A549 (cell line): ENCODE data around the gene GNAL.
A peak's percentile ranks its signal among the peaks of the same experiment; 100 is the strongest.

Experiments used
- CBX2 ChIP-seq: fragments of 200-600 bp; sonication (generic); IDR thresholded peaks from 2 replicates; pipeline ENCODE4 v1.6.1; 2016; ENCODE audit warnings: low read depth, mild to moderate bottlenecking, borderline replicate concordance
- CEBPB ChIP-seq, 2 experiments: fragments of >200 bp in 1 of 2; sonication (Bioruptor Twin) in 1 of 2; formaldehyde crosslinking in 1 of 2; IDR thresholded peaks; 2 replicates each; pipeline ENCODE4 v1.6.1; 2012 to 2016
- CTCF ChIP-seq: fragments of >200 bp; sonication (Bioruptor Twin); formaldehyde crosslinking; IDR thresholded peaks from 3 replicates; pipeline ENCODE4 v1.5.1; 2016
- EP300 ChIP-seq, 2 experiments: fragments of >200 bp; sonication (Bioruptor Twin); formaldehyde crosslinking; IDR thresholded peaks; 2 replicates in 1 of 2; 3 replicates in 1 of 2; pipeline ENCODE4 v1.6.1; 2016 to 2017
- MAX ChIP-seq: IDR thresholded peaks from 2 replicates; pipeline ENCODE4 v1.6.1; 2012
- NFE2L2 ChIP-seq: fragments of 150-350 bp; conservative IDR thresholded peaks from 2 replicates; pipeline ENCODE4 v1.6.1; 2014; ENCODE audit warnings: low read length
- SREBF2 ChIP-seq: fragments of 450-650 bp; IDR thresholded peaks from 2 replicates; pipeline ENCODE4 v1.6.1; 2014; ENCODE audit warnings: mild to moderate bottlenecking, moderate library complexity

- TF ChIP-seq NFE2L2 = no peak
- no peak for TF ChIP-seq CTCF
- TF ChIP-seq SREBF2 = no peak
- TF ChIP-seq CEBPB (IDR thresholded peaks at IDR 0.05) = no peak
- peak; percentile 54 for TF ChIP-seq MAX
- no peak for TF ChIP-seq EP300 (IDR thresholded peaks at IDR 0.05)
- TF ChIP-seq CBX2 = no peak
Measured at GRCh38 chr18:11908182-11909060, 219.4 kb downstream of the GNAL start, which contains the start of gene MPPE1.
